Keratinocyte (primary cell): ENCODE data around the gene RYR1. TPM values are rescaled to one million over a fixed set of nuclear protein-coding genes. Genes with fewer than 3 reads are reported as not detected.

ENCODE experiments used
- DNase-seq: peaks from one replicate; pipeline ENCODE4 v3.0.0-alpha.2; 2011; ENCODE audit warnings: low read depth, missing footprints, low spot score
- FAIRE-seq: peaks from 2 replicates; lab custom pipeline; 2011; peaks lifted over from hg19 to GRCh38; lab: Jason Lieb, UNC
- H2AFZ ChIP-seq: 2 replicates; pipeline ENCODE4 v1.6.0; 2012; ENCODE audit warnings: low read length, control low read depth, inconsistent platforms; ENCODE audit not compliant: control insufficient read depth
- H3K27ac ChIP-seq: 2 replicates; pipeline ENCODE4 v1.5.1; 2011; ENCODE audit warnings: low read length; ENCODE audit not compliant: control insufficient read depth, insufficient read depth
- H3K27me3 ChIP-seq: 3 replicates; pipeline ENCODE4 v1.6.0; 2011; ENCODE audit warnings: low read length; ENCODE audit not compliant: control insufficient read depth, insufficient read depth; ENCODE audit errors: extremely low read depth
- H3K36me3 ChIP-seq, 2 experiments: 2 replicates in 1 of 2; 3 replicates in 1 of 2; pipeline ENCODE4 v1.5.1; 2011; ENCODE audit warnings: low read length in 2 of 2, mild to moderate bottlenecking in 1 of 2; ENCODE audit not compliant: control insufficient read depth in 2 of 2, insufficient read depth in 2 of 2; ENCODE audit errors: extremely low read depth in 1 of 2
- H3K4me1 ChIP-seq: 3 replicates; pipeline ENCODE4 v1.5.1; 2011; ENCODE audit warnings: low read length; ENCODE audit not compliant: control insufficient read depth, insufficient read depth; ENCODE audit errors: extremely low read depth
- H3K4me2 ChIP-seq: 3 replicates; pipeline ENCODE4 v1.6.0; 2011; ENCODE audit warnings: low read depth, low read length; ENCODE audit not compliant: control insufficient read depth, insufficient read depth; ENCODE audit errors: extremely low read depth
- H3K4me3 ChIP-seq, 3 experiments: fragments of 200-600 bp in 1 of 3; sonication (generic) in 1 of 3; 2 replicates in 2 of 3; 3 replicates in 1 of 3; pipeline ENCODE4 v1.5.1; 2011 to 2016; ENCODE audit warnings: low read length in 3 of 3, mild to moderate bottlenecking in 3 of 3, control low read depth in 2 of 3, inconsistent platforms in 1 of 3, low read depth in 1 of 3, mixed read lengths in 1 of 3, mixed run types in 1 of 3, moderate library complexity in 1 of 3; ENCODE audit not compliant: control insufficient read depth in 2 of 3, insufficient read depth in 2 of 3; ENCODE audit errors: extremely low read depth in 1 of 3
- H3K79me2 ChIP-seq: 2 replicates; pipeline ENCODE4 v1.6.0; 2012; ENCODE audit warnings: low read length; ENCODE audit not compliant: control insufficient read depth, insufficient read depth
- H3K9ac ChIP-seq: 3 replicates; pipeline ENCODE4 v1.6.0; 2011; ENCODE audit warnings: low read length; ENCODE audit not compliant: control insufficient read depth, insufficient read depth; ENCODE audit errors: extremely low read depth
- H3K9me1 ChIP-seq: 3 replicates; pipeline ENCODE4 v1.6.0; 2011; ENCODE audit warnings: low read length; ENCODE audit not compliant: control insufficient read depth, insufficient read depth; ENCODE audit errors: extremely low read depth
- H3K9me3 ChIP-seq: 2 replicates; pipeline ENCODE4 v1.5.1; 2012; ENCODE audit warnings: low read depth, low read length; ENCODE audit not compliant: control insufficient read depth
- H4K20me1 ChIP-seq: 3 replicates; pipeline ENCODE4 v1.6.0; 2011; ENCODE audit warnings: low read length; ENCODE audit not compliant: control insufficient read depth, insufficient read depth; ENCODE audit errors: extremely low read depth
- EZH2 ChIP-seq: IDR thresholded peaks from one replicate; pipeline ENCODE4 v1.6.1; 2012; ENCODE audit warnings: inconsistent platforms, mild to moderate bottlenecking, low read length, moderate library complexity
- dilution Hi-C: fragments of 300-500 bp; cut with MboI; formaldehyde crosslinking; loops from one replicate; pipeline ENCODE4 v1.7.0; 2020; ENCODE audit warnings: low sequenced_read_pairs; ENCODE audit not compliant: extremely low pct_ligation_motif_present
- polyA plus RNA-seq, 5 experiments: library from polyadenylated mRNA; depleted of rRNA in 3 of 5; stranded (reverse) in 3 of 5; stranded (forward) in 1 of 5; unstranded in 1 of 5; fragments of >200 nt; gene quantifications; 1 replicate in 1 of 5; 2 replicates in 3 of 5; 3 replicates in 1 of 5; pipeline versions ENCODE4 v1.2.1 to v1.2.3, GENCODE V29; 2011 to 2012; ENCODE audit warnings: missing spikeins in 2 of 5, low read depth in 1 of 5, low replicate concordance in 1 of 5
- TF ChIP-seq, protein P1 (sequence below), 3 experiments: IDR thresholded peaks in 1 of 3; conservative IDR thresholded peaks in 1 of 3; optimal IDR thresholded peaks in 1 of 3; 2 replicates in 2 of 3; 3 replicates in 1 of 3; pipeline versions ENCODE3 to v1.5.1; 2011; ENCODE audit warnings: low read length in 3 of 3, mild to moderate bottlenecking in 3 of 3, moderate library complexity in 2 of 3, control low read depth in 1 of 3, inconsistent platforms in 1 of 3; ENCODE audit not compliant: insufficient read depth in 2 of 3; ENCODE audit errors: extremely low read depth in 1 of 3

Gene RYR1
- polyA plus RNA-seq, 1 donor (not counting 4 experiments of a cell fraction or from before 2014, with no cell fraction given) = 0.41 TPM

DNA sequence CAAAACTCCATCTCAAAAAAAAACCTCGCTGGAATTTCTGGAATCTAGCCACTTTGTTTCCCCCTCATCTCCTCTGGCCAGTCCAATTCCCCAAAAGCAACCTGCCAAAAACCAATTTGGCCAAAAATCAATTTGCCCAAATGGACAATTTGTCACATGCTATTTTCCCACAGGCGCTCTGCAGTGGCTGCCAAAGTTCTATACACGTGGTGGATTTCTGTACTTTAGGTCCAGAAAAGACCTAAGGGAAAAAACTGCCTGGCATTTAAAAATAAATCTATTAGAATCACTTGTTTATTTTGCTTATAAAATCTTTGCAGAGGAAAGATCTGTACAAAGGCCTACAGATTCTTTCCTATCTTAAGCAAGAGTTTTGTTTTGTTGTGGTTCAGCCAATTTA is 104.9 kb downstream of the RYR1 start:
- no peak for DNase-seq
- dilution Hi-C loops = no loop called here
- Histone ChIP-seq H3K9me3 (peaks cover 11% of the 10 kb centered on the region), H3K4me3 (no peak overlapping the region), H3K36me3 (no peaks in the 10 kb centered on the region), H2AFZ (no peak overlapping the region), H3K79me2 (no peaks in the 10 kb centered on the region), H3K27ac (no peak overlapping the region), H3K4me2 (no peak overlapping the region), H4K20me1 (no peaks in the 10 kb centered on the region), H3K9ac (no peak overlapping the region), H3K27me3 (peaks cover 10% of the 10 kb centered on the region), H3K9me1 (no peaks in the 10 kb centered on the region), H3K4me1 (no peaks in the 10 kb centered on the region)
- TF ChIP-seq EZH2 = no peak
- TF ChIP-seq, protein P1, sequence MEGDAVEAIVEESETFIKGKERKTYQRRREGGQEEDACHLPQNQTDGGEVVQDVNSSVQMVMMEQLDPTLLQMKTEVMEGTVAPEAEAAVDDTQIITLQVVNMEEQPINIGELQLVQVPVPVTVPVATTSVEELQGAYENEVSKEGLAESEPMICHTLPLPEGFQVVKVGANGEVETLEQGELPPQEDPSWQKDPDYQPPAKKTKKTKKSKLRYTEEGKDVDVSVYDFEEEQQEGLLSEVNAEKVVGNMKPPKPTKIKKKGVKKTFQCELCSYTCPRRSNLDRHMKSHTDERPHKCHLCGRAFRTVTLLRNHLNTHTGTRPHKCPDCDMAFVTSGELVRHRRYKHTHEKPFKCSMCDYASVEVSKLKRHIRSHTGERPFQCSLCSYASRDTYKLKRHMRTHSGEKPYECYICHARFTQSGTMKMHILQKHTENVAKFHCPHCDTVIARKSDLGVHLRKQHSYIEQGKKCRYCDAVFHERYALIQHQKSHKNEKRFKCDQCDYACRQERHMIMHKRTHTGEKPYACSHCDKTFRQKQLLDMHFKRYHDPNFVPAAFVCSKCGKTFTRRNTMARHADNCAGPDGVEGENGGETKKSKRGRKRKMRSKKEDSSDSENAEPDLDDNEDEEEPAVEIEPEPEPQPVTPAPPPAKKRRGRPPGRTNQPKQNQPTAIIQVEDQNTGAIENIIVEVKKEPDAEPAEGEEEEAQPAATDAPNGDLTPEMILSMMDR (optimal IDR thresholded peaks at IDR 0.05 in 1 of 3, IDR thresholded peaks at IDR 0.05 in 1 of 3, conservative IDR thresholded peaks at IDR 0.05 in 1 of 3; ENCODE audit: extremely low read depth in 1 of 3, insufficient read depth in 2 of 3, low read length in 3 of 3) = no peak
- no peak for FAIRE-seq

DNA sequence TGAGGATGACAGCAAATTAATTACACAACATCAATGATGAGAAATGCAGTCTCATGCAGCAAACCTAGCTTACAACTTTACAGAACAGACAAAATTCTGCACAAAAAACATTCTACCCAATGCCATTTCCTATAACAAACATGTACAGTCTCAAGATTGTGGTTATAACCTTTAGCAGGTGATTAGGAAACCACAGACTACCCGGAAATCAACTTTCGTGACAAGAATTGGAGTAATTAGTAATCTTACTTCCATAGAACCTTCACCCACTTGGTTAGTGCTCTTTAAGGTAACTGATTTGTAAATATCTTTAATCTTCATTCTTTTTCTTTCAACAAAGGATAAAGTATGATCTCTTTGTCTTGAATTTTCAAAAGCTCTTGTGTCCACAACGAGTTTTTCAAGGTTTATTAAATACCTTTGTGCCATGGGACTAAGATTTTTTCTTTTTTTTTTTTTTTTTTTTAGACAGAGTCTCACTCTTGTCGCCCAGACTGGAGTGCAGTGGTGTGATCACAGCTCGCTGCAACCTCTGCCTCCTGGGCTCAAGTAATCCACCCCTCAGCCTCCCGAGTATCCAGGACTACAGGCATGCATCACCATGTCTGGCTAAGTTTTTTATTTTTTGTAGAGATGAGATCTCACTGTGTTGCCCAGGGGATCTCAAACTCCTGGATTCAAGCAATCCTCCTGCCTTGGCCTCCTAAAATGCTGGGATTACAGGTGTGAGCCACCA is 105.5 kb downstream of the RYR1 start:
- H3K9ac ChIP-seq = no peak overlapping the region
- DNase-seq = no peak
- peaks cover 10% of the 10 kb centered on the region for H3K27me3 ChIP-seq
- no peak overlapping the region for H2AFZ ChIP-seq
- H3K9me3 ChIP-seq = peaks cover 11% of the 10 kb centered on the region
- dilution Hi-C loops = no loop called here
- no peaks in the 10 kb centered on the region for H3K36me3 ChIP-seq
- no peak for FAIRE-seq
- H4K20me1 ChIP-seq = no peaks in the 10 kb centered on the region
- H3K9me1 ChIP-seq = no peaks in the 10 kb centered on the region
- H3K4me2 ChIP-seq = no peak overlapping the region
- H3K79me2 ChIP-seq = no peaks in the 10 kb centered on the region
- no peaks in the 10 kb centered on the region for H3K4me1 ChIP-seq
- no peak overlapping the region for H3K27ac ChIP-seq
- H3K4me3 ChIP-seq = no peak overlapping the region
- TF ChIP-seq EZH2 = no peak
- TF ChIP-seq, protein P1 (optimal IDR thresholded peaks at IDR 0.05 in 1 of 3, IDR thresholded peaks at IDR 0.05 in 1 of 3, conservative IDR thresholded peaks at IDR 0.05 in 1 of 3; ENCODE audit: extremely low read depth in 1 of 3, insufficient read depth in 2 of 3, low read length in 3 of 3) = no peak
